Natural killer cell (primary cell): Measurements from ENCODE around the gene SP100. TPM values are rescaled to one million over a fixed set of nuclear protein-coding genes. Genes with fewer than 3 reads are reported as not detected.
A peak's percentile ranks its signal among the peaks of the same experiment; 100 is the strongest.
"Not testable (repeated sequence)": the region's sequence is repeated elsewhere in the genome, so short reads cannot be mapped to it uniquely, and the experiment has no call there.

Experiments
- ATAC-seq, 3 donors: fragments of 150-1000 bp in 2 of 3; fragments of 200-7000 bp in 1 of 3; cut with Tn5 transposase; 1 replicate in 1 of 3; 2 replicates in 2 of 3; pipeline ENCODE4 v1.10.0; 2021; ENCODE audit warnings: mild to moderate bottlenecking in 2 of 3, moderate library complexity in 2 of 3
- DNase-seq, 2 donors: peaks; one replicate each; pipeline versions ENCODE4 v3.0.0 to v3.0.0-alpha.2; 2013 to 2021; ENCODE audit warnings: mixed read lengths in 1 of 2
- H3K27ac ChIP-seq: one replicate; pipeline ENCODE4 v1.5.1; 2013; ENCODE audit warnings: mild to moderate bottlenecking, low read length
- H3K27me3 ChIP-seq: one replicate; pipeline ENCODE4 v1.6.1; 2013; ENCODE audit warnings: low read length; ENCODE audit not compliant: control insufficient read depth, insufficient read depth
- H3K36me3 ChIP-seq: one replicate; pipeline ENCODE4 v1.6.1; 2013; ENCODE audit warnings: low read length; ENCODE audit not compliant: control insufficient read depth, insufficient read depth
- H3K4me1 ChIP-seq: one replicate; pipeline ENCODE4 v1.6.1; 2013; ENCODE audit warnings: low read length; ENCODE audit not compliant: control insufficient read depth, insufficient read depth
- H3K4me3 ChIP-seq: one replicate; pipeline ENCODE4 v1.5.1; 2013; ENCODE audit warnings: low read length
- H3K9me3 ChIP-seq: one replicate; pipeline ENCODE4 v1.6.1; 2013; ENCODE audit warnings: low read length; ENCODE audit not compliant: control insufficient read depth, insufficient read depth
- H3K27ac Mint-ChIP-seq, 2 donors: one replicate each; pipeline ENCODE4 v1.8.0; 2022; ENCODE audit warnings: mild to moderate bottlenecking in 2 of 2, mixed read lengths in 2 of 2, moderate library complexity in 1 of 2
- H3K27me3 Mint-ChIP-seq, 2 donors: one replicate each; pipeline ENCODE4 v1.8.0; 2022; ENCODE audit warnings: low read depth in 2 of 2, mixed read lengths in 2 of 2
- H3K36me3 Mint-ChIP-seq: one replicate; pipeline ENCODE4 v1.8.0; 2022; ENCODE audit warnings: mixed read lengths
- H3K4me1 Mint-ChIP-seq, 2 donors: one replicate each; pipeline ENCODE4 v1.8.0; 2022; ENCODE audit warnings: mixed read lengths in 2 of 2
- H3K4me3 Mint-ChIP-seq: one replicate; pipeline ENCODE4 v1.8.0; 2022; ENCODE audit warnings: mild to moderate bottlenecking, moderate library complexity, mixed read lengths
- H3K9me3 Mint-ChIP-seq, 2 donors: one replicate each; pipeline ENCODE4 v1.8.0; 2022; ENCODE audit warnings: mixed read lengths in 2 of 2
- WGBS: methylation state at CpG from one replicate; pipeline ENCODE4 v1.1.7; 2013; ENCODE audit warnings: missing lambda C conversion rate; ENCODE audit not compliant: insufficient coverage; 5-methylcytosine and 5-hydroxymethylcytosine counted together
- intact Hi-C: fragments of 100-400 bp; cut with micrococcal nuclease; formaldehyde crosslinking; loops from one replicate; pipeline ENCODE4 v1.14.2; 2022
- total RNA-seq, 4 donors: library from RNA; stranded (reverse); fragments of 120-200 nt in 1 of 4; gene quantifications; one replicate each; pipeline versions ENCODE4 v1.2.3 to v1.2.4, GENCODE V29; 2013 to 2022
- TF ChIP-seq, protein P1 (sequence below): fragments of 200-600 bp; IDR thresholded peaks from one replicate; pipeline ENCODE4 v1.8.0; 2022; ENCODE audit warnings: antibody characterized with exemption

Gene SP100
- total RNA-seq, 3 donors from 2014 or later (not counting 1 experiment from before 2014, with no cell fraction given): 338 to 393 (median 363) TPM

DNA sequence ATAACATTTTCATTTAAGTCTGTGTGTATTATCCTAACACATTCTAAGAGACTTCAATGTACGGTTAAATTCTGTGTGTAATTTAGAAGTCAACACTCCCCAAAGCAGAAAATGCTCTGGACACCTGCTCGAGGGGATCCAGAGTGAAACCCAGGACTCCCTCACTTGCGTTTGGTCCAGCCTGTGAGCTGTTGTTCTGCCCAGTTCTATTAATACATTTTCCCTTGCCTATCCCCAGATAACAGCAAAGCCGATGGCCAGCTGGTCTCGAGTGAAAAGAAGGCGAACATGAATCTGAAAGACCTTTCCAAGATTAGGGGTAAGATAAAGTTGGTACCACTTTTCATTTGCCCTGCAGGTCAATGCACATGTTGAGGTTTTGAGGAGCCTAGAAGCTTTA lies 31.0 kb upstream of the SP100 start:
- TF ChIP-seq, protein P1, sequence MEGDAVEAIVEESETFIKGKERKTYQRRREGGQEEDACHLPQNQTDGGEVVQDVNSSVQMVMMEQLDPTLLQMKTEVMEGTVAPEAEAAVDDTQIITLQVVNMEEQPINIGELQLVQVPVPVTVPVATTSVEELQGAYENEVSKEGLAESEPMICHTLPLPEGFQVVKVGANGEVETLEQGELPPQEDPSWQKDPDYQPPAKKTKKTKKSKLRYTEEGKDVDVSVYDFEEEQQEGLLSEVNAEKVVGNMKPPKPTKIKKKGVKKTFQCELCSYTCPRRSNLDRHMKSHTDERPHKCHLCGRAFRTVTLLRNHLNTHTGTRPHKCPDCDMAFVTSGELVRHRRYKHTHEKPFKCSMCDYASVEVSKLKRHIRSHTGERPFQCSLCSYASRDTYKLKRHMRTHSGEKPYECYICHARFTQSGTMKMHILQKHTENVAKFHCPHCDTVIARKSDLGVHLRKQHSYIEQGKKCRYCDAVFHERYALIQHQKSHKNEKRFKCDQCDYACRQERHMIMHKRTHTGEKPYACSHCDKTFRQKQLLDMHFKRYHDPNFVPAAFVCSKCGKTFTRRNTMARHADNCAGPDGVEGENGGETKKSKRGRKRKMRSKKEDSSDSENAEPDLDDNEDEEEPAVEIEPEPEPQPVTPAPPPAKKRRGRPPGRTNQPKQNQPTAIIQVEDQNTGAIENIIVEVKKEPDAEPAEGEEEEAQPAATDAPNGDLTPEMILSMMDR: no peak
- no peaks in the 10 kb centered on the region for H3K9me3 ChIP-seq
- no peak overlapping the region for H3K27ac ChIP-seq
- WGBS: 98% methylated on average over 6 of the region's 6 CpGs
- DNase-seq (no peak), ATAC-seq (no peak)
- no peak overlapping the region for H3K4me3 ChIP-seq
- H3K27ac Mint-ChIP-seq: no peak overlapping the region
- H3K9me3 Mint-ChIP-seq: no peaks in the 10 kb centered on the region
- H3K4me1 Mint-ChIP-seq: no peaks in the 10 kb centered on the region
- H3K36me3 Mint-ChIP-seq: peaks cover 39% of the 10 kb centered on the region
- H3K27me3 ChIP-seq: no peaks in the 10 kb centered on the region
- peaks cover 63% of the 10 kb centered on the region for H3K36me3 ChIP-seq
- no peaks in the 10 kb centered on the region for H3K4me1 ChIP-seq
- no peak overlapping the region for H3K4me3 Mint-ChIP-seq
- intact Hi-C loops: no loop called here
- H3K27me3 Mint-ChIP-seq: no peaks in the 10 kb centered on the region

- Mint-ChIP-seq H3K27me3 (no peaks in the 10 kb centered on the region), H3K9me3 (peaks cover 0 to 3% of the 10 kb centered on the region in 2 donors), H3K4me1 (no peaks in the 10 kb centered on the region), H3K36me3 (peaks cover 66% of the 10 kb centered on the region), H3K27ac (no peak overlapping the region), H3K4me3 (no peak overlapping the region)
- 97% methylated on average over 2 of the region's 2 CpGs for WGBS
- intact Hi-C loops: no loop called here
- TF ChIP-seq, protein P1: no peak
- Histone ChIP-seq H3K4me3 (no peak overlapping the region), H3K27me3 (no peaks in the 10 kb centered on the region), H3K4me1 (no peaks in the 10 kb centered on the region), H3K9me3 (peaks cover 6% of the 10 kb centered on the region), H3K27ac (no peak overlapping the region), H3K36me3 (peaks cover 70% of the 10 kb centered on the region)
- DNase-seq (no peak), ATAC-seq (no peak)
Measured at GRCh38 chr2:230394301-230394700, 21.7 kb upstream of the SP100 start.

- intact Hi-C loops, ATAC-seq, H3K4me1 ChIP-seq, H3K27me3 ChIP-seq, H3K4me3 ChIP-seq, H3K9me3 ChIP-seq, H3K27me3 Mint-ChIP-seq, H3K9me3 Mint-ChIP-seq, DNase-seq, H3K4me1 Mint-ChIP-seq, H3K4me3 Mint-ChIP-seq, H3K27ac ChIP-seq: not testable (repeated sequence)
- Mint-ChIP-seq H3K36me3 (peaks cover 44% of the 10 kb centered on the region), H3K27ac (peak overlapping the region in 1 of 2 donors; percentile 38)
- peaks cover 57% of the 10 kb centered on the region for H3K36me3 ChIP-seq
- WGBS: 97% methylated on average over 6 of the region's 6 CpGs
Measured at GRCh38 chr2:230398698-230399097, 17.3 kb upstream of the SP100 start.

DNA sequence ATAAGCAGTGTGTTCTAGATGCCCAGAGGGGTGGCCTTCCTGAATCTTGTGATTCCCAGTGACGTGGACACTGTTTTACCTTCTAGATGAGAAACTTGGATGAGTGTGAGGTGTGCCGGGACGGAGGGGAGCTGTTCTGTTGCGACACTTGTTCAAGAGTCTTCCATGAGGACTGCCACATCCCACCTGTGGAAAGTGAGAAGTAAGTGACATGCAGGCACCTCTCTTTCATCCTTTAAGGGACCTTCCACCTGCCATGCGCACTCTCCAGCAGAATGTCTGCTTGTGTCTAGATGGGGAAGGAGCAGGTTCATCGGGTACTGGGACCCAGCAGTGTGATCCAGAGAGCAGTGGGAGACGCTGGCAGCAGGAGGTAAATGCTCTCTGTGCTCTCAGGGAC lies 16.0 kb upstream of the SP100 start:
- Histone ChIP-seq H3K4me3 (no peak overlapping the region), H3K36me3 (peaks cover 53% of the 10 kb centered on the region), H3K27ac (no peak overlapping the region), H3K27me3 (no peaks in the 10 kb centered on the region), H3K4me1 (no peaks in the 10 kb centered on the region), H3K9me3 (peaks cover 6% of the 10 kb centered on the region)
- TF ChIP-seq, protein P1: no peak
- intact Hi-C loops: no loop called here
- DNase-seq: no peak
- Mint-ChIP-seq H3K9me3 (peaks cover 0 to 3% of the 10 kb centered on the region in 2 donors), H3K36me3 (peaks cover 39% of the 10 kb centered on the region), H3K4me1 (no peaks in the 10 kb centered on the region), H3K27ac (no peak overlapping the region), H3K4me3 (no peak overlapping the region), H3K27me3 (no peaks in the 10 kb centered on the region)
- 98% methylated on average over 7 of the region's 7 CpGs for WGBS
- ATAC-seq: no peak
